CD4-positive, alpha-beta T cell treated with Interleukin-1 beta for 1 hour (primary cell): ENCODE results near the gene DCC.

Experiments used
- DNase-seq, 2 donors: peaks; one replicate each; pipeline ENCODE4 v3.0.0-alpha.2; 2020 to 2022

Gene DCC

DNA sequence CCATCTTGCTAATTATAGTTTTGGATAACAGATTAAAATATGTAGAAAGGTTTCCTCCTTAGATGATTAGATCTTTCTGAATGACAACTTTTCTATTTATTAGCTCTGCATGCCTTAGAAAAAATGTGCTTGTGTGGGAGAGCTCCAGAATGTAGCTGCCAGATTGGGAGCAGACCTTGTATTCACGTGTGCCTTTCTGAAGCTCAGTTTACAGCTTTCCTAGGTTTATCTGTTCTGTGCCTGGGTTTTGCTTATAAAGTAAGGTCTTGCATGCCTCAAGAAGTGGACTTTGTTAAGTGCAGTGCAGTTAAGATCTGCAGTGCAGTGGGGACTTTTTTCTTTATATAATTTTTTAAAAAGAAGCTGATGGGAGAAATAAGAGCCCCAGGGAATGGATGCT, 179.0 kb downstream of the DCC start:
- DNase-seq = no peak

- no peak for DNase-seq
Observed at GRCh38 chr18:52523566-52523965, 183.6 kb downstream of the DCC start.

- no peak for DNase-seq
Observed at GRCh38 chr18:52531836-52532235, 191.8 kb downstream of the DCC start.

GRCh38 chr18:52536039-52536438, 196.0 kb downstream of the DCC start:
- no peak for DNase-seq

- DNase-seq = no peak
Observed at GRCh38 chr18:52537261-52537660, 197.3 kb downstream of the DCC start.

- no peak for DNase-seq
Observed at GRCh38 chr18:52541056-52541455, 201.1 kb downstream of the DCC start.

GRCh38 chr18:52544086-52544485, 204.1 kb downstream of the DCC start:
- DNase-seq = no peak

- no peak for DNase-seq
Observed at GRCh38 chr18:52546686-52547346, 206.8 kb downstream of the DCC start.

GRCh38 chr18:52553441-52553840, 213.4 kb downstream of the DCC start:
- no peak for DNase-seq

GRCh38 chr18:52554180-52554579, 214.2 kb downstream of the DCC start:
- DNase-seq = no peak

- no peak for DNase-seq
Observed at GRCh38 chr18:52567360-52567759, 227.4 kb downstream of the DCC start.

DNA sequence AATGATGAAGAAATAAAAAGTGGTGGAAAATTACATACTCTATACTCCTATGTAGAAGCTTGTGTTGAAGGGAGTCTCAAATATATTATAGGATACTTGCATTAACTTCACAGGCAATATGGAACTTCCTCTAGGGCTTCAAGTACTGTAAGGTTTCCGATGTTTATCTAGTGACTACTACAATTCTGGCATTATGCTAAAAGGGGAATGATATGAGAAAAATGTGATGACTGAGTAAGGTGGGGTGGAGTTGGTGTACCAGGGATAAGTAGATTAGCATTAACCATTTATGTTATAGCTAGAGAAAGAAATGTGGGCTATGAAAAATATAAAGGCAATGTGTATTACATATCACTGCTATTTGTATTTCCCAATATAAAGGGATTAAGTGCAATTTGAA, 229.5 kb downstream of the DCC start:
- no peak for DNase-seq

- no peak for DNase-seq
Observed at GRCh38 chr18:52570975-52571374, 231.0 kb downstream of the DCC start.

- no peak for DNase-seq
Observed at GRCh38 chr18:52572036-52573000, 232.3 kb downstream of the DCC start.

GRCh38 chr18:52577795-52578194, 237.8 kb downstream of the DCC start:
- no peak for DNase-seq

DNA sequence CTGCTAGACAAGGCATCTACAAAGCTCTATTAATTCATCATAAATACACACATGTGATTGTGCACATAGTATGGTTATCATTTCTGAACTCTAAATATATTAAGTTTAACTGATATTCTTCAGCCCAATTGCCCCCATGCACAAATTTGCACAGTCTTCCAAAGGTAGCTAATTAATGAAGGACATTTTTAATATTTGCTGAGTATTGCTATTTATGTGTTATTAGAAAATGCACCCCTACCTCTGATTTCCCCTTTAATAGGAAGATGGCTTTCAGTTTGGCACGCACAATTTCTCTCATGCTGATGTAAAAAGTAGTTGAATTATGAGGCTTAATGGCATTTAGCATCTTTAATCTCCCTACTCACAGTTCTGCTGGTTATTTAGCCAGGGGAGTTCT, 242.1 kb downstream of the DCC start:
- DNase-seq = no peak

GRCh38 chr18:52582516-52582915, 242.5 kb downstream of the DCC start:
- no peak for DNase-seq

GRCh38 chr18:52588931-52589330, 248.9 kb downstream of the DCC start:
- DNase-seq = no peak

DNA sequence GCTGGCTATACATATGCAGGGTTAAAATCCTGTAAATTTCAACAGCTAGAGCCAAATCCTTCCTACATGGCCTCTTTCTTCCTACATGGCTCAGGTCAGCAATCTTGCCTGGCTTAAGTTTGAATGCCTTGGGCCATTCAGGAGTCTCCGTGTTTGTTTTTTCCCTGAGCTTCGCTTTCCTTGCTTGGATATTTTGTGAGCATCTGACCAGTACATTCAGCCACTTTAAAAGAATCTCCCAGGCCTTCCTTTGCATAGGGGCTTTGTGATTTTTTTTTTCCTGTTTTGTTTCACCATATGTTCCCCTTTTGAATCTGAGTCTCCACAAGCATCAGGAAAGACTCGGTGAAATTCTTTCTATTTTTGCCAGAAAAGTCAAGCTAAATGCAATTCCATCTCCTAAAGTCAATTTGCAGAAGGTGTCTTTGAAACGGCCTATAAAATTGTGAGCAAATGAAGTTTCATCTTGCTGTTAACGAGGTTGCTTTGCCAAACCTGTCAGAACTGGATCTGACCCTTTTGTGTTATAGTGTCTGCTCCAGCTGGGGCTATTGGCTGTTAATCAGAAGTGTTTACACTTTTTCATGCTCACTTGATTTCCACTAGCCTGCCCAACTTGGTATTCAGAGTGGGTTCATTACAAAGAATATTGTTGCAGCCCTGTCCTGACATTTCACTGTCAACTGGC, 256.9 kb downstream of the DCC start:
- DNase-seq = no peak

DNA sequence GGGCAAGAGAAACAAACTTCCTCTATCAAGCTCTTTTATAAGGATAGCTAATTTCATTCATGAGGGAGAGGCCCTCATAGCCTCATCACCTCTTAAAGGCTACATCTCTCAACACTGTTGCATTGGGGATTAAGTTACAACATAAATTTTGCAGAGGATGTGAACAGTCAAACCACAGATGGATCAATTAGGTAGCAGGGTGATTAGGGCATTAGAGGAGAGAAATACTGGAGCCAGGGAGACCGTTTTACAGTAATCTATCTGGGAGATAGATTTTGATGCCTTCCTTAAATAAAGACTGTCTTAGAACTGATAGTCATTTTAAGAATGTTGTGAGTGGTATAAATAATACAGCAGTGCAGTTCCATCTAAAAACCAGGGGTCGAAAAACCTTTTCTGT, 258.9 kb downstream of the DCC start:
- DNase-seq = no peak

DNA sequence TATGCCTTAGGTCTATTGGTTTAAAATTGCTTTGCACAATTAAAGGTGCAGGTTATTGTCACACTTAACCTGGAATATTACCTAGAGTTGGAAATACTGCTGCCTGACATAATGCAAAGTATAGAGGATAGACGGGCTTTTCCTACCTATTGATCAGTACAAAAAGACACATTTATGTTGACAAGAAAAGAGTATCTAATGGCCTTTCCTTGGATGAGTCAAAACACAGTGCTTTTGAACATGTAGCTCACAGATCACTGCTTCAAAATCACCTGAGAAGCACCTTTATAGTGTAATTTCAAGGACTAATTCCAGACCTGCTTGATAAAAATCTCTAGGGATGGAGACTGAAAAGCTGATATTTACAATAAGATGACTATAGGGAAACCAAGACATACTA, 262.8 kb downstream of the DCC start:
- no peak for DNase-seq

- no peak for DNase-seq
Observed at GRCh38 chr18:52605345-52605744, 265.3 kb downstream of the DCC start.

DNA sequence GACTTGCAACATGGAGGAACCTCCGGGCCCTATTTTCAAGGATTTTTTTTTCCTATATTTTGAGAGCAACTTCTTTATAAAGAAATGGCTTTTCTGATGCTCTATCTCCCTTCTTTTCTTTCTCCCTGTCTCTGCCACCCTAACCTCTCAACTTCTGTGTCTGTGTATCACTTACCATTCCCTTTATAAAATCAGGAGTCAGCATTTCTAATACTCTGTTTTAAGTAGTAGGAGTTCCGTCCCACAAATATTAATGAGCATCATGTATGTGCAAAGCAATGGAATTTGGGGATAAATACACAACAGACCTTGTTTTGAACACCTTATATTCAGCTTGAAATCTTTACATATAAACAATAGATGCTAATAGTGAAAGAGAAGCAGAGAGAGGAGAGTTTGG, 268.0 kb downstream of the DCC start:
- no peak for DNase-seq
